HG03064 (cell line): ENCODE results near the gene PNKD.
A peak's percentile ranks its signal among the peaks of the same experiment; 100 is the strongest.
"Not testable (repeated sequence)": the region's sequence is repeated elsewhere in the genome, so short reads cannot be mapped to it uniquely, and the experiment has no call there.

Experiments used
- ATAC-seq: cut with Tn5 transposase; IDR thresholded peaks from one replicate; pipeline ENCODE4 v1.9.1; 2021; ENCODE audit warnings: low read depth; ENCODE audit not compliant: unreplicated experiment

The PNKD gene

GRCh38 chr2:218314764-218315163, 44.4 kb downstream of the PNKD start:
- not testable (repeated sequence) for ATAC-seq

GRCh38 chr2:218315397-218315796, 45.1 kb downstream of the PNKD start:
- ATAC-seq: no peak

GRCh38 chr2:218317303-218317630, 46.9 kb downstream of the PNKD start:
- ATAC-seq: no peak

- ATAC-seq: no peak
Observed at GRCh38 chr2:218317835-218318234, 47.5 kb downstream of the PNKD start.

- no peak for ATAC-seq
Observed at GRCh38 chr2:218318241-218318640, 47.9 kb downstream of the PNKD start.

GRCh38 chr2:218319813-218320365, 49.6 kb downstream of the PNKD start:
- no peak for ATAC-seq

GRCh38 chr2:218320704-218321336, 50.5 kb downstream of the PNKD start:
- ATAC-seq: no peak

- peak; percentile 73 for ATAC-seq
Observed at GRCh38 chr2:218322768-218323525, 52.6 kb downstream of the PNKD start.

GRCh38 chr2:218323526-218324472, 53.5 kb downstream of the PNKD start:
- ATAC-seq: no peak

- no peak for ATAC-seq
Observed at GRCh38 chr2:218325566-218326160, 55.3 kb downstream of the PNKD start.

- no peak for ATAC-seq
Observed at GRCh38 chr2:218326315-218326714, 56.0 kb downstream of the PNKD start.

GRCh38 chr2:218327451-218328210, 57.3 kb downstream of the PNKD start:
- no peak for ATAC-seq

GRCh38 chr2:218328294-218328693, 58.0 kb downstream of the PNKD start:
- ATAC-seq: no peak

- ATAC-seq: peak; percentile 43
Observed at GRCh38 chr2:218329027-218329825, 58.9 kb downstream of the PNKD start.

- peak; percentile 37 for ATAC-seq
Observed at GRCh38 chr2:218329826-218330593, 59.7 kb downstream of the PNKD start.

- no peak for ATAC-seq
Observed at GRCh38 chr2:218331745-218332144, 61.4 kb downstream of the PNKD start.

GRCh38 chr2:218332288-218332687, 62.0 kb downstream of the PNKD start:
- ATAC-seq: no peak

- no peak for ATAC-seq
Observed at GRCh38 chr2:218332920-218333645, 62.8 kb downstream of the PNKD start.
